ENCODE measurements around the gene TNP2.
"Not testable (repeated sequence)": the region's sequence is repeated elsewhere in the genome, so short reads cannot be mapped to it uniquely, and the experiment has no call there.

The TNP2 gene

DNA sequence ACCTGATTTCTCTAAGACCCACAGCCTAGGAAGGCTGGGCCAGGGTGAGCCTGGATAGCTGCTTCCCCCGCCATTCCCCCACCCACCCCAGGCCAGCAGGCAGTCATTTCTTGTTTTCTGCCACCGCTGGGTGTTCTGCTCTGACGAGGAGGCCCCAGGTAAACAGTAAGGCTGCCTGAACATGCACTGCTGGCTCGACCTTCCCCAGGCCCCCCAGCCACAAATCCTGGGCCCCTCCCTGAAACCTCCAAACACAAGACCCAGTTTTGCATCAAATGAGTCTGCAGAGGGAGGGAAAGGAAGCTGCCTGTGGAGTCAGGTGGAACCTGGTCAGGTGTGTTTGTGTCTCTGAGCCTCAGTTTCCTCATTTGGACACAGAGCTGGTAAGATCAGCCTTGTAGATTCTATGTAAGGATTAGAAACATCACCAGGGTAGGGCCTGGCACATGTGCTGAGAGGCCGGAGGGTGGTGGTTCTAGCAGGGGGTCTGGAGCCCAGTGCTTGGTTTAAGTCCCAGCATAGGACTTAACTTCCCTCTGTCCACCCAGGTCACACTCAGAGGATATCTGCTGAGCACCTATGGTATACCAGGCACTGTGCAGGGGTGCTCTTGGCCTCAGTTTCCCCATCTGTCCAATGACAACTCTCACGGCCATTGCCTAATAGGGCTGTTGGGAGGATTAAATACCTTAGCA is 30.9 kb upstream of the TNP2 start:
- DNase-seq: no peak

DNA sequence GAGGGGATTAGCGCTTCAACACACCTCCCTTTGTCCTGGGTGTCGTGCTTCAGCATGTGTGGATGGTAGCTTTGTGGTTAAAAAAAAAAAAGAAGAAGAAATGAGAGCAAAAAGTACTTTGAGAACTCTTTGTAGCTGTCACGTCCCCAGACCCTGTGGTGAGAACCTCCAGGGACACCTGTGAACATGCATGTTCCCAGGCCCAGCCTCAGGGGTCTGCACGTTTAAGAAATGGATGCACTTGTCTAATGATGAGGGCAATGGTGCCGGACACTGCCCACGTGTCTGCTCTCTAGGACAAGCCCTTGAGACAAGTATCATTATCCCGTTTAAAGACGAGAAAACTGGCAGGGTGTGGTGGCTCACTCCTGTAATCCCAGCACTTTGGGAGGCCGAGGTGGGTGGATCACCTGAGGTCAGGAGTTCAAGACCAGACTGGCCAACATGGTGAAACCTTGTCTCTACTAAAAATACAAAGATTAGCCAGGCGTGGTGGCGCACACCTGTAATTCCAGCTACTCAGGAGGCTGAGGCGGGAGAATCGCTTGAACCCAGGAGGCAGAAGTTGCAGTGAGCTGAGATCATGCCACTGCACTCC is 29.9 kb upstream of the TNP2 start:
- DNase-seq: not testable (repeated sequence)

DNA sequence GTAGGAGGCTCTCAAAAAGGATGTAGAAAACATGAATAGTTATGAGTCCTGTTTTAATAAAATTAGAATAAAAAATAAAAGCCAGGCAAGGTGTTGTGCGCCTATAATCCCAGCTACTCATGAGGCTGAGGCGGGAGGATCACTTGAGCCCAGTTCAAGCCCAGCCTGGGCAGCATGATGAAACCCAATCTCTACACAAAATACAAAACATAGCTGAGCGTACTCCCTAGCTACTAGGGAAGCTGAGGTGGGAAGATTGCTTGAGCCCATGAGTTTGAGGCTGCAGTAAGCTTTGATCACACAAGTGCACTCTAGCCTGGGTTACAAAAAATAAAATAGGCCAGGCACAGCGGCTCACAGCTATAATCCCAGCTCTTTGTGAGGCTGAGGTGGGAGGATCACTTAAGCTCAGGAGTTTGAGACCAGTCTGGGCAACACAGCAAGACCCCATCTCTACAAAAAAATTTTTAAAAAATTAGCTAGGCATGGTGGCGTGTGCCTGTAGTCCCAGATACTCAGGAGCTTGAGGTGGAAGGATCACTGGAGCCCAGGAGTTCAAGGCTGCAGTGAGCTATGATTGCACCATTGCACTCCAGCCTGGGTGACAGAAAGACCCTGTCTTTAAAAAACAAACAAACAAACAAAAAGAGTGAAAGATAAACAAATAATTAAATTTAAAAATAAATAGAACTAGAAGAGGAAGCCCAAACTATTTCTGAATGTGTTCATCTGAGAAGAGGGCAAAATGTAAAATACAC is 29.2 kb upstream of the TNP2 start:
- no peak for DNase-seq

DNA sequence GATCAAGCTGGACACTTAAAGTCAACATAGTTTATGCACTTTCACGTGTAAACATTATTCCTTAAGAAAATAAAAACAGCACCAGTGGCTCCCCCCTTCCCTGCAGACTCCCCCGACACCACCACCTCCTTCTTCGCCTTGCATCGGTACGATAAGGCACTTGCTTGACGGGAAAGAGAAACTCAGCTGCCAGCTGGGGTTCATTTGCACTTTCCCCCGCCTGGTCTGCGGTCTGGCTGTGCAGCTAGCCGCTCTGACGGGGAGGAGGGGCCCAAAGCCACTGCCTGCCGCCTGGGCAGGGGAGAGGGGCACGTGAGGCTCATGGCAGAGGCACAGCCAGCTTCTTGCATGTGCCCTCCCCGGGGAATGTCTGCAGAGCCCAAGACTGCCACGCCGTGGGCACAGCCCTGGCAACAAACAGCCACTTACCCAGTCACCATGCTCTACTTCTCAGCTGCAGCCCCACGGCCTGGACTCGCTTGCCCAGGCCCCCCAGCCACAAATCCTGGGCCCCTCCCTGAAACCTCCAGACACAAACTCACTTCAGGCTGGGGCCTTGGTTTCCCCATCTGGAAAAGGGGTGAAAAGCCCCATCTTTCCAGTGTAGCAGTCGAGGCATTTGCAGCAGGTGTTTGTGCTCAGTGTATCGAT is 28.5 kb upstream of the TNP2 start:
- DNase-seq: peak; percentile 48 to 71

DNA sequence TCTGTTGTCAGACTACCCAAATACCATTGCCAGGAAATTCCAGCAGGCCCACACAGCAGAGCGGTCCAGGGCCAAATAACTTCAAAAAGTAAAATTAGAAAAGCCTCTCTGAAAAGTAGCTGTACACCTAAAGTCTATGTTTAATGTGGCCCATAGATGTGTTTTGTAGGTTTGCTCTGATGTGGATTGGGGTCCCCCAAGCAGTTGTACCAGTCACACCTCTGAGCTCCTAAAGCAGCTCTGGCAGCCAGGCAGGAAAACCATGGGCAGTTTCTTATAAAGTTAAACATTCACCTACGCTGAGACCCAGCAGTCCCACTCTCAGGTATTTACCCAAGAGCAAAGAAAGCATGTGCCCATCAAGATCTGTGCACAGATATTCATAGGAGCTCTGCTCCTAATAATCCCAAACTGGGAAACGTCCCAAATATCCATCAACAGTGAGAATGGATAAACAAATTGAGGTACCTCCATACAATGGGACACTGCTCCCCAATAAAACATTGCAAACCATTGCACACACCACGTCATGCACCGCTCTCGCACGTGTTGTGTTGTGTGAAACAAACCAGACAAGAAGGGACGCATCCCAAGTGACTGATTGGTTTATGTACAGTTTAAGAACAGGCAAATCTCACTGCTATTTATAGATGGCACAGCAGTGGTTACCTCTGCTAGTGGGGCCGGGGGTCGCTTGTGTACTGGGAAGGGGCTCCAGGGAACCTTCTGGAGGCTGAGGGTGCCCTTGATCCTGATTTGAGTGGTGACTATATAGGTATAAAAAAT is 27.8 kb upstream of the TNP2 start:
- no peak for DNase-seq

DNA sequence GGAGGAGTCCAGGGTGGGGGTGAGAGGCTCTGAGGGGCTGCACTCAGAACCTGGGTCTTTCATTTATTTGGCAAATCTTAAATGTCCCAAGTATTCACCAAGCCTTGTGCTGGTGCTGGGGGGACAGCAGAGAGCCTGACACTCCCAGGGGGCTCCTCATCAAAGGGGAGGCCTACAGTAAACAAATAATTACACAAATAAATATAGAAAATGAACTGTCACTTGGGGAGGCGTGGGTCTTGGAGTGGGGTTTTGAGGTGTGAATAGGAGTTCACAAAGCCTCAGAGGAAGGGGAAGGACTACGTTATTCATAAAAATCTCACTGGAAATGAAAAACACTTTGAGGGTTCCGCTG is 27.2 kb upstream of the TNP2 start:
- DNase-seq: no peak

DNA sequence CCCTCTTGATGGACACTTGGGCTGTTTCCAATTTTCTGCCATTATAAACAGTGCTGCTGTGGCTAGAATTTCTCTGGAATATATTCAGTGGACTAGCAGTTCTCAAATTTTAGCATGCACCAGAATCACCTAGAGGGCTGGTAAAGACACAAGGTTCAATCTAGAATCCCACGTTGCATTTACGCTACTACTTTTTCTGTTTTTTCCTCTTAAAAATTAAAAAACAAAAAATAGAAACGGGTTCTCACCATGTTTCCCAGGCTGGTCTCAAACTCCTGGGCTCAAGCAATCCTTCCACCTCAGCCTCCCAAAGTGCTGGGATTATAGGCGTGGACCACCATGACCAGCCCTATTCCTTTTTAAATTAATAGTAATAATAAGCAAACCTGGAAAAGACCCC is 26.5 kb upstream of the TNP2 start:
- no peak for DNase-seq

DNA sequence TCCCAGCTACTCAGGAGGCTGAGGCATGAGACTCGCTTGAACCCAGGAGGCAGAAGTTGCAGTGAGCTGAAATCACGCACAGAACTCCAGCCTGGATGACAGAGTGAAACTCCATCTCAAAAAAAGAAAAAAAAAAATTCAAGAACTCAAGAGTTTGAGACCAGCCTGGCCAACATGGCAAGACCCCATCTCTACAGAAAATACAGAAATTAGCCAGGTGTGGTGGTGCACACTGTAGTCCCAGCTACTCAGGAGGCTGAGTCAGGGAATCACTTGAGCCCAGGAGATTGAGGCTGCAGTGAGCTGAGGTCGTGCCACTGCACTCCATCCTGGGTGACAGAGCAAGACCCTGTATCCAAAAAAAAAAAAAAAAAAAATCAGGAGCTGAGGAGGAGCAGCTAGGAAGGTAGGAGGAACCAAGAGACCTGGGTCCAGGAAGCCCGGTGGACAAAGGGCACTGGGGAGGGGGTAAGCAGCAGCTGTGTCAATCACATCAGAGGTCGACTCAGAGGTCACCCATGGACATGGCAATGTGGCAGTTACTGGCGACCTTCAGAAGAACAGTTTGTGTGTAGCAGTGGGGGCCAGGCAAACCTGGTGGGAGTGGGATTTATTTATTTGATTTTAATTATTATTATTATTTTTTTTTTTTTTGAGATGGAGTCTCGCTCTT is 23.1 kb upstream of the TNP2 start:
- DNase-seq: no peak

DNA sequence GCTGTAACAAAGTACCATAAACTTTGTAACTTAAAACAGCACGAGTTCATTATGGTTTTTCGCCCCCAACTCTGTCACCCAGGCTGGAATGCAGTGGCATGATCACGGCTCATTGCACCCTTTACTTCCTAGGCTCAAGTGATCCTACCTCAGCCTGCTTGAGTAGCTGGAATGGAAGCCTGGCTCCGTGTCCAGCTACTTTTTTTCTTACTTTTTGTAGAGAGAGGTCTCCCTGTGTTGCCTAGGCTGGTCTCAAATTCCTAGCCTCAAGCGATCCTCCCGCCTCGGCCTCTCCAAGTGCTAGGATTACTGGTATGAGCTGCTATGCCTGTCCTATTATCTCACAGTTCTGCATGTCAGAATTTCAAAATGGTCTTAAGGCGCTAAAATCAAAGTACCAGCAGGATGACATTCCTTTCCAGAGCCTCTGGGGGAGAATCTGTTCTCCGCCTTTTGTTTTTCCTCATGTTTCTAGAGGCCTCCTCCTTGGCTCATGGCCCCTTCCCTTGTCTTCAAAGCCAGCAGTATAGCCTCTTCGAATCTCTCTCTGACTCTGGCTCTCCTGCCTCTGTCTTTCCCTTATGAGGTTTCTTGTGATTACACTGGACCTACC is 22.1 kb upstream of the TNP2 start:
- DNase-seq: no peak

DNA sequence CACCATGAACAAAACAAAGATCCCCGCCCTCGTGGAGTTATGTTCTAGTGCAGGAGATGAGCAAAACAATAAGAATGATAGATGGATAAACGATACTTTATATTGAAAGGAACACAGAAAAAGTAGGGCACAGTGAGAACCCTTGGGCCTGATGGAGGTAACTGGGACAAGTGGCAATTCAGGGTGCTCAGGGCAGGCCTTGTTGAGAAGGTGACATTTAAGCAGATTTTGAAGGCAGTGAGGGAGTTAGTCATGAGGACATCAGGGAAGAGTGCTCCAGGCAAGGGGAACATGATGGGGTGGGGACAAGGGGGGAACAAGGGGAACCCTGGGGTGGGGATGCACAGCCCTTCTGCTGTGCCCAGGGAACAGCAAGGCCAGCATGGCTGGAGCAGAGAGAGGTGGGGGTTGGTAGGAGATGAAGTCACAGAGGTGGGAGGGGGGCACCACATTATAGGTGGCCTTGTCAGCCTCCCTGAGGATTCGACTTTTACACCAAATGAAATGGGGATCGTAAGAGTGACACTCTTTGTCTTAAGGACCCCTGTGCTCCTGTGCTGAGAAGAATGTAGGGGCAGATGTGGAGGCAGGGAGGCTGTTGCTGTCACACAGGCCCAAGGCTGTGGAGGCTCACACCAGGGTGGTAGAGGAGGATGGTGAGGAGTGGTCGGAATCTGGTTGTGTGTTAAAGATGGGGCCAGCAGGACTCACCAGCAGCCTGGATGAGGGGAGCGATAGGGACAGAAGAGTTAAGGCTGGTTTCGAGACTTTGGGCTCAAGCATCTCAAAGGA is 21.2 kb upstream of the TNP2 start:
- no peak for DNase-seq

DNA sequence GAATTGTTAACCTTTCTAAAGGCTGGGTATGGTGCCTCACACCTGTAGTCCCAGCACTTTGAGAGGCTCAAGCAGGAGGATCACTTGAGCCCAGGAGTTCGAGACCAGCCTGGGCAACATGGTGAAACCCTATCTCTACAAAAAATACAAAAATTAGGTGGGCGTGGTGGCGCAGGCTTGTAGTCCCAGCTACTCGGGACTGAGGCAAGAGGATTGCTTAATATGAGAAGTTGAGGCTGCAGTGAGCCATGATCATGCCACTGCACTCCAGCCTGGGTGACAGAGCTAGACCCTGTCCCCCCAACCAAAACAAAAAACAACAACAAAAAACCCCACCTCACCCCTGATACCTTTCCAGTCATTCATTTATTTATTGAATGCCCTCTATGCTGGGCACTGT is 20.6 kb upstream of the TNP2 start:
- not testable (repeated sequence) for DNase-seq

DNA sequence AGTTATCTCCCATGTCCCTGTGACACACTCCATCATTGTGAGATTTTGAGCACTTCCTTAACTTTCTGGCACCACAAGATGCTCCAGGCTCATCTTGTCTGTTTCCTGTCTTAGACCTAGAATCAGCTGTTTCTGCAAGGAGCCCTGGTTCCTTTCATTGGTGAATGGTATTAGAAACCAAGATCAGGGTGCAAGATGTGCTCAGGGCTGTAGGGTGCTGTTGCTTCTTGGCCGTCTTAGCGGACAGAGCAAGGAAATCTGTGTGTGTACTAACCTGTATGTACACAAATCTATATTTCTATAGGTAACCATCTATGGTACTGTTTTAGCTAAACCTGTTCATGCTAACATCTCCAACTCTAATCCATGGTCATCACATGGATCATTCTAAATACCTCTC is 20.1 kb upstream of the TNP2 start:
- DNase-seq: no peak

DNA sequence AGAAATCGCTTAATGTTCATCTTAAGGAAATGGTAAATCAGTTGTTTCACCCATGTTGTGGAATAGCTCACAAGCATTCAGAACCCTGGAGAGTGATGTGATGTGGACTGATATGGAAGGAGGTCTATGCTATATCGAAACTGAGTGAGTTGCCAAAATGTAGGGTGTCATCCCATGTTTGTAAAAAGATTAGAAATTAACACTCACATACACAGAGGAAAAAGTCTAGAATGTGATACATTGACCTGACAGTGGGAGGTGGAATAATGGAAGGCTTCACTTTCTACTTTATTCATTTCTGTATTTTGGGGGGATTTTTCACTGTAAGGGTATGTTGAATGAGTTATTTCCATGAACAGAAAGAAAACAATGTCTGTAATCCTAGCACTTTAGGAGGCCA is 16.7 kb upstream of the TNP2 start:
- DNase-seq: no peak

DNA sequence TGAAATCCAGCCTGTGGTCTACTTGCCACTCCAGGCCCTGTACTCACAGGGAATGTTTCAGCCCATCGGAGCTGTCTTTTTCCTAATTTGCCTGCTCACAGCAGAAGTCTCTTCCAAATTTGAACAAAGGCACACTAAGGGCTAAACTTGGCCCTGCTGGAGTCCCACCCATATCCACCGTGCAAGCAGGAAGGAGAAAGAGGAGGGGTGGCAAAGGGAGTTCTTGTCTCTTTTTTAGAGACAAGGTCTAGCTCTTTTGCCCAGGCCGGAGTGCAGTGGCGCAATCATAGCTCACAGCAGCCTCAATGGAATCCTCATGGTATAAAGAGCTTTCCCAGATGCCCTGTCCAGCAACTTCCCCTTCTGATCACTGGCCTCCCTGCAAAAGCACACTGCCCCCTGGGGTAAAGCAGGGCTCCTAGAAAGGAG is 14.7 kb upstream of the TNP2 start:
- no peak for DNase-seq

DNA sequence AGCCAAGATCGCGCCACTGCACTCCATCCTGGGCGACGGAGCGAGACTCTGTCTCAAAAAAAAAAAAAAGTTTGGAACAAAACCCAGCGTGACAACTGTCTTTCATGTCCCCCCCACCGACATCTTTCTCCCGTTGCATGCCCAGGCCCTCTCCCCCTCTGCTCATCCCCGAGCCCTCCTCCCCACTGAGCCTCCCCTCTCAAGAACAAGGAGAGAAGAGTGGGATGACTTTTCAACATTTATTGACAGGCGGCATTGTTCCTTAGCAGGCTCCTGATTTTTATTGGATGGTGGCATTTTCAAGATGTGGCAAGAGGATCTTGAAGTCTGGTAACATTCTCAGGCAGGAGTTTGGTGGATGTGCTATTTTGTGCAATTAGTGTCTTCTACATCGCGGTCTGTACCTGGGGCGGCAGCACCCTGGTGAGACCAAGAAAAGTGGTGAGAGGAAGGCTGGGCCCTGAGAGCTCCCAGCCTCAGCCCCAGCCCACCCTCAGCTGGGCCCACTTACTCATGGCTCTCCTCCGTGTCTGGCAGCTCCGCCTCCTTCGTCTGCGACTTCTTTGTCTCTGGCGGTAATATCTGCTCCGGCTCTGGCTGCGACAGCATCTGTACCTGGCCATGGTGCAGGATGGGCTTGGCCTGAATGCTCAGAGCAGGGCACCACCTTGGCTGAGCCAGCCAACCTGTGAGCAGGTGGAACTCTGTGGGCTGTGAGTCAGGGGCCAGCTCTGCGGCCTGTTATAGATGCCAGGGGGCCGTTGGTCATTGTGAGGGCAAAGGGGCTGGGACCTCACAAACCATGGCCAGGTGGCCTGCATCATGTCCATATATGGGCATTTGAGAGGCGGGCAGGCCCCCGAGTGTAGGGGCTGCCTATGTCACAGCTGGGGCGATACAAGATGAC is 11.7 kb upstream of the TNP2 start, which contains the start of gene PRM1:
Gene PRM1 (minus strand): TSS at position 715 of the 907 bp plus-strand sequence. CDS start 92 bp downstream, at position 623.
- no peak for DNase-seq

DNA sequence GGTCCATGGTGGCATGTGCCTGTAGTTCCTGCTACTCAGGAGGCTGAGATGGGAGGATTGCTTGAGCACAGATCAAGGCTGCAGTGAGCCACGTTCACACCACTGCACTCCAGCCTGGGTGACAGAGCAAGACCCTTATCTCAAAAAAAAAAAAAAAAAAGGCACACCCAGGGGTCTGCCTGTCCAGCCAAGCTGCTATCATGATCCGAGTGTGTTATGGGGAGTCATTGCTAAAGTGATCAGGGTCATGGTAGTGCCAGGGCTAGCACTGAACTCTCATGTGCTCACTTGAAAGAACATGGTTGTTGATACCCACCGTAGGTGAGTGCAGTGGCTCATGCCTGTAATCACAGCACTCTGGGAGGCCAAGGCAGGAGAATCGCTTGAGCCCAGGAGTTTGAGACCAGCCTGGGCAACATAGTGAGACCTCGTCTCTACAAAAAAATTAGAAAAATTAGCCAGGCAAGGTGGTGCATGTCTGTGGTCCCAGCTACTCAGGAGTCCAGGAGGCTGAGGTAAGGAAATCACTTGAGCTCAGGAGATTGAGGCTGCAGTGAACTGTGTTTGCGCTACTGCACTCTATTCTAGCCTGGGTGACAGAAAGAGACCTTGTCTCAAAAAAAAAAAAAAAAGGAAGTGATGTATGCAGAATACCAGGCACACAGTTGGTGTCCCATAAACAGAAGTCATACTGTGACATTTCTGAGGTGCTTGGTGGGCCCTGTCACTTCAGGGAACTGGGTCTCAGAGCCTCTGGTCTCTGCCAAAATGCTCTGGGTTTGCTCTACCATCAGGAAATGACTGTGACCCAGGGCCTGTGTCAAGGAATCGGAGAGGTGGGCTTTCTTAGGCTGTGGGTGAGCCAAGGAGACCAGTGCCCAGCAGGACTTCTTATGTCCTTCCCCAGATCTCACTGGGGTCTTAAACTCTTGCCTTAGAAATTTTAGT is 9.8 kb upstream of the TNP2 start:
- DNase-seq: no peak

DNA sequence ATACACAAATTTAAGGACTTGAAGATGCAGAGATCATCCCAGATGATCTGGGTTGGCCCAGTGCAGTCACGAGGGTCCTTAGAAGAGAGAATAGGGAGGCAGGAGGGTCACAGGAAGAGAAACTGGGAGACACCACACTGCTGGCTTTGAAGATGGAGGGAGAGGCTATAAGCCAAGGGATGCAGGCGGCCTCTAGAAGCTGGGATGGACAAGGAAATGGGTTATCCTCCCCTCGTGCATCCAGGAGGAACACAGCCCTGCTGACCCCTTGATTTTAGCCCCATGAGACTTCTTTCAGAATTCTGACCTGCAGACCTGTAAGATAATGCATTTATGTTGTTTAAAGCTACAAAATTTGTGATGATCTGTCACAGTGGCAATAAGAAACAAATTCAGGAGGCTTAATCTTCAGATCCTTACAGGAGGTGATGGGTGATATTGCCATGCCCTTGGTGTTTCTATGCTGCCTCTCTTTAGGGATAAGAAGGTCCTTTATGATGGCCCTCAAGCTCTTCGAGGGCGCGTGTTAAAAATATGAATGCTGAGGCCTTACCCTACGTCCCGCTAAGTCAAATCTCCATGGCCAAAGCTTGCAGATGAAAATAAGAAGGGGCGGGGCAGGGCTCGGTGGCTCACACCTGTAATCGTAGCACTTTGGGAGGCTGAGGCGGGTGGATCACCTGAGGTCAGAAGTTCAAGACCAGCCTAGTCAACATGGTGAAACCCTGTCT is 8.6 kb upstream of the TNP2 start:
- DNase-seq: no peak

Data from stimulated activated CD4-positive, alpha-beta T cell treated with anti-CD3 and anti-CD28 coated beads, Interleukin-4, amount 100 ng/mL, for 4 hours (primary cell).